ENCODE results near the gene LCN2. TPM values are rescaled to one million over a fixed set of nuclear protein-coding genes. Genes with fewer than 3 reads are reported as not detected.
A peak's percentile ranks its signal among the peaks of the same experiment; 100 is the strongest.
"Not testable (repeated sequence)": the region's sequence is repeated elsewhere in the genome, so short reads cannot be mapped to it uniquely, and the experiment has no call there.

LCN2 gene
- total and polyA plus RNA-seq, 7 donors = 0.08 to 2.1 (median 0.80) TPM; not detected in 1

GRCh38 chr9:128180001-128180400 lies 30.7 kb downstream of the LCN2 start:
- Histone ChIP-seq H3K4me1 (no peaks in the 10 kb centered on the region), H3K27me3 (ENCODE audit: insufficient read depth in 3 of 3, low read length in 2 of 3) (no peaks in the 10 kb centered on the region), H3K9me3 (no peaks in the 10 kb centered on the region), H3K27ac (no peak overlapping the region), H3K36me3 (ENCODE audit: insufficient read depth in 1 of 2, low read depth in 1 of 2) (peaks cover 0 to 91% of the 10 kb centered on the region in 2 donors), H3K4me3 (no peak overlapping the region)
- no peak for DNase-seq
- intact Hi-C loops (cut with DNase I) = no loop called here
- TF ChIP-seq CTCF (IDR thresholded peaks at IDR 0.05) = no peak
- WGBS, 3 donors = 92 to 99% (median 97%) methylated on average over 8 of the region's 8 CpGs
- no peak for ATAC-seq

- H3K4me1 ChIP-seq = no peaks in the 10 kb centered on the region
- intact Hi-C loops (cut with DNase I) = no loop called here
- H3K4me3 ChIP-seq = no peak overlapping the region
- no peak for ATAC-seq
- H3K27ac ChIP-seq = no peak overlapping the region
- no peaks in the 10 kb centered on the region for H3K27me3 ChIP-seq (ENCODE audit: insufficient read depth in 3 of 3, low read length in 2 of 3)
- no peaks in the 10 kb centered on the region for H3K9me3 ChIP-seq
- 98 to 100% (median 99%) methylated on average over 8 of the region's 8 CpGs for WGBS, 3 donors
- peaks cover 0 to 91% of the 10 kb centered on the region in 2 donors for H3K36me3 ChIP-seq (ENCODE audit: insufficient read depth in 1 of 2, low read depth in 1 of 2)
- no peak for TF ChIP-seq CTCF (IDR thresholded peaks at IDR 0.05)
- no peak for DNase-seq
Measured at GRCh38 chr9:128180447-128180846, 31.2 kb downstream of the LCN2 start.

- H3K27me3 ChIP-seq (ENCODE audit: insufficient read depth in 3 of 3, low read length in 2 of 3); H3K4me1 ChIP-seq; intact Hi-C loops (cut with DNase I); H3K9me3 ChIP-seq; H3K27ac ChIP-seq; H3K4me3 ChIP-seq: not testable (repeated sequence)
- peak; percentile 65 to 76 for DNase-seq
- peaks cover 0 to 91% of the 10 kb centered on the region in 2 donors for H3K36me3 ChIP-seq (ENCODE audit: insufficient read depth in 1 of 2, low read depth in 1 of 2)
- peak; percentile 52 for TF ChIP-seq CTCF (IDR thresholded peaks at IDR 0.05)
- WGBS, 3 donors = 23 to 46% (median 36%) methylated on average over 9 to 12 of the region's 12 CpGs
- peak in 1 of 4 donors; percentile 46 for ATAC-seq
Measured at GRCh38 chr9:128181480-128181879, 32.2 kb downstream of the LCN2 start.

- no peak for TF ChIP-seq CTCF (IDR thresholded peaks at IDR 0.05)
- no peaks in the 10 kb centered on the region for H3K4me1 ChIP-seq
- H3K9me3 ChIP-seq = no peaks in the 10 kb centered on the region
- ATAC-seq = no peak
- no peak overlapping the region for H3K4me3 ChIP-seq
- no peaks in the 10 kb centered on the region for H3K27me3 ChIP-seq (ENCODE audit: insufficient read depth in 3 of 3, low read length in 2 of 3)
- no peak overlapping the region for H3K27ac ChIP-seq
- intact Hi-C loops (cut with DNase I) = no loop called here
- DNase-seq = no peak
- WGBS, 3 donors = 88 to 93% (median 89%) methylated on average over 12 of the region's 12 CpGs
- H3K36me3 ChIP-seq (ENCODE audit: insufficient read depth in 1 of 2, low read depth in 1 of 2) = peaks cover 0 to 91% of the 10 kb centered on the region in 2 donors
Measured at GRCh38 chr9:128182893-128183588, 33.8 kb downstream of the LCN2 start.
